HG03565 (cell line): ENCODE measurements around the gene PTPRG.
"Not testable (repeated sequence)": the region's sequence is repeated elsewhere in the genome, so short reads cannot be mapped to it uniquely, and the experiment has no call there.

ENCODE experiments used
- ATAC-seq: cut with Tn5 transposase; IDR thresholded peaks from one replicate; pipeline ENCODE4 v1.9.1; 2021; ENCODE audit warnings: mild to moderate bottlenecking, moderate library complexity; ENCODE audit not compliant: unreplicated experiment

PTPRG gene

DNA sequence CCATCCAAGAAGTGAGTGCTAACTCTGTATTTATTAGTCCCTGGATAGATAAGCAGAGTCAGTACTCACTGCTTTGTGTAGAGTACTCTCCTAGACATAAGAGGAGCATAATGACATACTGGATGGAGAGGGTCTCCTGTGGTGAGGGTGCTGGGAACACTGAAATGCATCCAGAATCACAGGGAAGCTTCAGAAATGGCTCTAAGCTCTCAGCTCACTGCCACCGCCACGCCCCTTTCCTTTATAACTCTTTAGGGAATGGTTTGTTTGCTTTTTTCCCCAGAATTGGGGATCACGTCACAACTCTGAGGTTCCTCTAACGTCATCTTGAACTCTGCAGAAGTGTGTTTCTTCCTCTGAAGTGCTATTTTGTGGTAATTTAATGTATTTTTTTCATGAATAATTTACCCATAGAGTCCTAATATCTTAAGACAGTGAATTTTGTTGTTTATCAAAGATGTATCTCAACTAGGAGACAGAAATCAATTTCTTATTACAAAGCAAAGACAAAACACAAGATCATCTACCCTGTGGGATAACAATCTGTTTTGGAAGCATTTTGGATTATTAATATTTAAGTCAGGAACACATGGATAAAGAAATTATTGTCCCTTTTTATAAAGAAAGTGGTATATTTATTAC, 154.6 kb downstream of the PTPRG start:
- no peak for ATAC-seq

DNA sequence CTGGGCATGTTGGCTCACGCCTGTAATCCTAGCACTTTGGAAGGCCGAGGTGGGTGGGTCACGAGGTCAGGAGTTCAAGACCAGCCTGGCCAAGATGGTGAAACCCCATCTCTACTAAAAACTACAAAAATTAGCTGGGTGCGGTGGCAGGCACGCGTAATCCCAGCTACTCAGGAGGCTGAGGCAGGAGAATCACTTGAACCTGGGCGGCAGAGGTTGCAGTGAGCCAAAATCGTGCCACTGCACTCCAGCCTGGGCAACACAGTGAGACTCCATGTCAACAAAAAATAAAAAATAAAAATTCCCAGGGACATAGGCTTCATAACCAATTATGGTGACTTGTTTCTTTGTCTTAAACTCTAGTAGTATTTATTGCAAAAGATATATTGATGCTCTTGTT, 155.3 kb downstream of the PTPRG start:
- ATAC-seq = not testable (repeated sequence)

DNA sequence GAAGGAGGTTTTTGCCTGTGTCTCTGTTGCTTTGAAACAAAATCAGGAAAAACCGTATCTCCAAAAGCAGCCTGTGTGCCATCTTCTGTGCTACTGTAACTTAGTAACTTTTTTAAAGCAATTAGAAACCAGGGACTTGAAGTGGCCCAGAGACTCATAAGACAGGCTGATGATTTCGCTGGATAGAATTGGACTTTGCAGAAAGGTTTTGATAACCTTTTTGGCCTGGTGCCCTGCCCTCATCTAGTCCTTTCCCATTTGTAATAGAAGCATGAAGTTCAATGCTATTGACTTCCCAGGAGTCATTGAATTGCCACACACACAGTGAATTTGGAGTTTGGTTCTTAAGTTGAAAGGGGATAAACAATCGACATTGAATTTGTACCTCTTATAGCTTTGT, 157.2 kb downstream of the PTPRG start:
- ATAC-seq = no peak

DNA sequence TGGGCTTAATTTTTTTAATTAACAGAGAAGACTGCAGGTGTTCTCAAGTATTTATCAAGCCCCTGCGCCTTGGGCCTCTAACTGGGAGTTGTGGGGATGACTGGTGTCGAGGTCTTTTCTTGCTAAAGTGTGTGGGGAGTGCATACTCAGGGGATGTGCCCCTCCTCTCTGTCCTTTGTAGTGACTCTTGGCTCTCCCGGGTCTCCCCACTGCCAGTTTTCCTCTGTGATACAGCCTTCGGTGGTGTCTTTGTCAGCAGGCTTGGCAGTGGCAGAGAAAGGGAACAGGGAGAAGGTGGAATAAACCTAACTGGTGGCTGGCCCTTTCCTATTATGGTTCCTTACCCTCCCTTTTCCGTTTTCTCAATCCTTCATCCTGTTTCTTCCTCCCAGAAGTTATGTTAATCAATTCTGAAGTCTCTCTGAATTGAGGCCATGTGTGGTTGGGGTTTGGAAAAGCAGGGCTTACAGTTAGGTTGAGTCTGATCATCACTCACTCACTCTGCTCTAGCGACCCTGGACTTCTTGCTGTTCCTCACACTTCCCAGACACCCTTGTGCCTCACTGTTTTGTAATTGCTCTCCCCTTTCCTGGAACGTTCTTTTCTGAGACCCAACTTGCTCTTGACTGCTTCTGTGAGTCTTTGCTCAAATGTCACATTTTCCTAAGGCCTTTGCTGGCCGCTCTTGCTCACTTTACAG, 158.1 kb downstream of the PTPRG start:
- no peak for ATAC-seq

DNA sequence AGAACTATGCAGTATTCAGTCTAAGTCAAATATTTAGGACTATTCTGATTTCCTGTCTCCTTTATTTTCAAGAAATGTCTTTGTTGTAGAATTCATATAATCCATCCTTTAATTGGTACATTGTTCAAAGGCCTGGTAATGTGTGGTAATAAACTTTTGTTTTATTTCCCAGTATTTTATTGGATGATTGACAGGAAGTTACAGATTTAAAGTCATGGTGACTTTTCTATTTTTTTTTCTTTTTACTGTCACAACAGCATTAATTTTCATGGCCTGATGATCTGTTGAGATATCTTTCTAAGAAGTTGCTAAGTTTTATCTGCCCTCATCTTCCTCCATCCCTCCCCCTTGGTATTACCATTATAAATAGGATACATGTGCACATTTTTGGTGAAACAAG, 161.7 kb downstream of the PTPRG start:
- no peak for ATAC-seq

DNA sequence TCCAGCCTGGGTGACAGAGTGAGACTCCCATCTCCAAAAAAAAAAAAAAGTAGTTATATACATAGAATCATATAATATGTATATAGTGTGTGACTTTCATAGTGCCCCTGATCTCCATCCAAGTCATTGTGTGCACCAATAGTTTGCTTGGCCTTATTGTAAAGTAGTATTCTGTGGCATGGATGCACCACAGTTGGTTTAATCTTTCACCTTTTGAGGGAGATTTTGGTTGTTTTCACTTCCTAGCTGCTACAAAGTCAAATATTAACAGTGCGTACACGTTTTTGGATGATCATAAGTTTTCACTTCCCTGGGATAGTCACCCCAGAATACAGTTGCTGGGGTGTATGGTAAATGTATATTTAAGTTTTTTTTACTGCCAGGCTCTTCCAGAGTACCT, 162.8 kb downstream of the PTPRG start:
- ATAC-seq = no peak

DNA sequence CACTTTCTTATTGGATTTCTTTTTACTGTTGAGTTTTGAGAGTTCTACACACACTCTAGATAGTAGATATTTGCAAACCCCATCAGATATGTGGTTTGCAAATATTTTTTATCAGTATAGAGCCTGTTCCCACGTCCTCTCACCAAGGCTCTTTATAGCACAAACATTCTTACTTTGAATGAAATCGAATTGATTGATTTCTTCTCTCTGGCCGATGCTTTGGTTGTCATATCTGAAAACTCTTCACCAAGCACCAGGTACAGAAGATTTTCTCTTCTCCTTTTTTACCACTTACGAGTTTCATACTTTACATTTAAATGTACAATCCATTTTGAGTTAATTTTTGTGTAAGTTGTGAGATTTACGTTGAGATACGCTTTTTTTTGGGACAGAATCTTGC, 163.4 kb downstream of the PTPRG start:
- ATAC-seq = no peak

DNA sequence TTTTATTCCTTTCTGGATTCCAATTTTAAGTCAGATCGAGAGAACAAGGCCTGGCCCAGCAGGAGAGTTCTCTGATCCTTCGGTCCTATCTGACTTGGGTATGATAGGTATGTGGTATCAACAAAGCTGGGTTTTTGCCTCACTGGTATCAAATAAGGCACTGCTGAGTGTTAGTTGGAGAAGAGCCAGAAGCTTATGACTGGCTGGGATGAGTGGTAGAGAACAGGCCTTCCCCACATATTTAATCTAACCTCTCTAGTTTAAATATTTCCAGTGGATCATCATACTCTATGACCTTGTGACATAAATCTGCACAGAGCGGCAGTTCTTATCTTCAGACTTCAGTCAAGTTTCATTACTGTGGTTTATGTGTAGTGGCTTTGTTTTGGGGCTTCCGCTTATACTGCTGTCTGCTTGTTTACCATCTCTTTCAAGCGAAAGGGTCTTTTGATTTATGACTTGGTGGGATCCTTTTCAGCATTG, 164.5 kb downstream of the PTPRG start:
- no peak for ATAC-seq

DNA sequence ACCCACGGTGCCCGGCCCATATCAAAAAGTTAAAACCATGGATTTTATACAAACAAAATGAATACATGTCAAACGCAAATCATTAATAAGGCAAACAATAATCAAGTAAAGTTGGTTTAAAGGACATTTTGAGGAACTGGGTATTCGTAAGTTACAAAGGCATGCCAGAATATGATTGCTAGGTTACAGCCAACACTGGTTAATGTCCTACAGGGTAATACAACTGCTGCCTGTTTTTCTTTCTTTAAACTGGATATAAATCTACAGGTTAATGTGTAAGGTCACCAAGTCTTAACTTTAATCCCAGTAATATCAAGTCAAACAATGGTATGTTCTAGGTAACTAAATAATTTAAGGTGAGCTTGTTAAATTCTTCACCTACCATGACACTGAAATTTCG, 166.1 kb downstream of the PTPRG start:
- no peak for ATAC-seq

DNA sequence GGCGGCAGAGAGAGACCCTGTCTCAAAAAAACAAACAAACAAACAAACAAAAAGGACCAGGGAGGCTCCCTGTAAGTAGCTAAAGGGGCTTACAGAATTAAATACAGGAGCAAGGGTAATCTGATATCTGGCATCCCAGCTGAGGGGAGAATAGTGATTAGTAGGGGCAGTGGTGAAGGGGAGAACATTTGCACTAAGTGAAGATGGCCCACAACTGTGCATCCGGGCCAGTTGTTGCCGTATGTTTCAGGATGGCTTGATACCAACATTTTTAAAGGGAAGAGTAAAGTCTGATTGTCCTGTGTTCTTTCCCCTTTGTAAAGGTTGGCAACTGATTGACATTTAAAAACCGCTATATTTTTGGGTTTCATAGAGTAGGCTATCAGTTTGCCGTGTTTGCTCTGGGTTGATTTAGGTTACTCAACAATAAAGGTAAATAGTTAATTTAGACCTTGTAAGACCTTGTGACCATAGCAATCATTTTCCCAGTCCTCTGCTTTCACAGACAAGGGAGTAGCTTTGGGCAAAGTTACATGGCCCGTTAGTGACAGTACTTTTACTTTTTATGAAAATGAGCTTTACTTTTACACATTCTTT, 167.8 kb downstream of the PTPRG start:
- no peak for ATAC-seq

DNA sequence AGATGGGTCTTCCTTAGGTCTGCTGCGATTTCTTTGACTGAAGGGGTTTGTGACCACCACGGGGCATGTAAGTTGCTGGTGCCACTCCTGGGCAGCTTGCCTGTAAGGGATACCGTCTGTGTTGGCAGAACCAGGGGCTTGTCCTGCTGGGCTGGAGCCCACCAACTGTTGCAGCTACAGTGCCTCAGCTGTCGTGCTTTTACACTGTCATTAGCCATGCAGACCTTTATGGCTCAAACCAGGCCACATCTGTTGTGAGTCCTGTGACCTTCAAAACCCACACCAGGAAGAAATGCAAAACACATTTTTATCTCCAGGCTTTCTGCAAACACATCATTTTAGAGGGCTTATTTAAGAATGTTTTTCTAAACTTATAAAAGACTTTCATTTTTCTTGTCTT, 168.7 kb downstream of the PTPRG start:
- no peak for ATAC-seq

DNA sequence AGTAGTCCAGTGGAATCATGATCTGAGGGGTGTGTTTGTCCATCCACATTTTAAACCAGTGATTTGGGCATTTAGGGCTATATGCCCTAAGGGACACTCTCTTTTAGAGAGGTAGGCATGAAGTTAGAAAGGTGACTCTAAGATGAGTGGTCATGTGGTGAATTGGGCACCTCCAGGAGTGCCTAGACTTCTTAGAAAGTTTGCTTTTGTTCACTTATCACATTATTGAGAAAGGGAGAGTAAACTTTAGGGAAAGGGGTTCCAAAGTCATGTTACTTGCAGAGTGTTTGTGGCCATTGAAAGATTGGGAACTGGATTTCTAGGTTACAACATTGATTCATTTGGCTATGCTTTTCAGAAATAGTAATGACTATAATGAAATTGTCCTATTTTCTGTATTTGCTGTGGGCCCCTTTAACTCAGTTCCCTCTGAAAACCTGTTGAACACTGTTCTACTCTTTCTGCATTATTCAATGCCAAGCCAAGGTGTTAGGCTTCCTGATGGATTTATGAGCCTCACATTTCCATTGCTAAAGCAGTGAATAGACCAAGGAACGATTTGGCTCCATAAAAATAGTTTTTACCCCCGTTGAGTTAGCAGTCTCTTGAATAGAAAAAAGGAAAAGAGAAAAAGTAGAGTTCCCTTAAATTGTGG, 169.3 kb downstream of the PTPRG start:
- ATAC-seq = no peak

DNA sequence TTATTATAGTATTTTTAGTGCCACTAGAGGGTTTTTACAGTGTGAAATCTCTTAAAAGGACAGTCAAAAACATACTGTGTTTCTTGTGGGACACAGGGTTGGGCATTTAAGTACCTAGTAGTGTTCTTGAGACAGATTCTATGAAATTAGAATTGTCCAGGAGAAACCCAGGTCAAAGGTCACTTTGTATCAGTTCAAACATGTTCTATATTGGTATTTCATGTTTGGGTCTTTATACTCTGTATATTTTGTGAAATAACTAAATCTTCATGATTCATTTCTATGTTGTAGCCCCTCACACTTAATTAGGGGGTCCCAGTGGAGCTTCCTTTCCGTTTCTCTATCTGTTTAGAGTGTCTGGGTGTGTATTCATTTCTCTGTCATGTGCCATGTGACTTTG, 171.6 kb downstream of the PTPRG start:
- ATAC-seq = no peak

DNA sequence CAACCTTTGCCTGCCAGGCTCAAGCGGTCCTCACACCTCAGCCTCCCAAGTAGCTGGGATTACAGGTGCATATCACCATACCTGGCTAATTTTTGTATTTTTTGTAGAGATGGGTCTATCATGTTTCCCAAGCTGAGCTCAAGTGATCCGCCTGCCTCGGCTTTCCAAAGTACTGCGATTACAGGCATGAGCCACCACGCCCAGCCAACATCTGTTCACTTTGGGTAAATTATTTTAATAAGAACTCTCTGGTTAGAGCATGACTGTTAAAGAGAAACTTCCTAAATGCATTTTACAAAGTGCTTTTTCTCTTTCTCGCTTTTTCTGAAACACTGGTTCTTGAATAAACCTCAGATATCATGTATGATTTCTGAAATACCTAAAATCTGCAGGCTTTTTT, 172.5 kb downstream of the PTPRG start:
- no peak for ATAC-seq

DNA sequence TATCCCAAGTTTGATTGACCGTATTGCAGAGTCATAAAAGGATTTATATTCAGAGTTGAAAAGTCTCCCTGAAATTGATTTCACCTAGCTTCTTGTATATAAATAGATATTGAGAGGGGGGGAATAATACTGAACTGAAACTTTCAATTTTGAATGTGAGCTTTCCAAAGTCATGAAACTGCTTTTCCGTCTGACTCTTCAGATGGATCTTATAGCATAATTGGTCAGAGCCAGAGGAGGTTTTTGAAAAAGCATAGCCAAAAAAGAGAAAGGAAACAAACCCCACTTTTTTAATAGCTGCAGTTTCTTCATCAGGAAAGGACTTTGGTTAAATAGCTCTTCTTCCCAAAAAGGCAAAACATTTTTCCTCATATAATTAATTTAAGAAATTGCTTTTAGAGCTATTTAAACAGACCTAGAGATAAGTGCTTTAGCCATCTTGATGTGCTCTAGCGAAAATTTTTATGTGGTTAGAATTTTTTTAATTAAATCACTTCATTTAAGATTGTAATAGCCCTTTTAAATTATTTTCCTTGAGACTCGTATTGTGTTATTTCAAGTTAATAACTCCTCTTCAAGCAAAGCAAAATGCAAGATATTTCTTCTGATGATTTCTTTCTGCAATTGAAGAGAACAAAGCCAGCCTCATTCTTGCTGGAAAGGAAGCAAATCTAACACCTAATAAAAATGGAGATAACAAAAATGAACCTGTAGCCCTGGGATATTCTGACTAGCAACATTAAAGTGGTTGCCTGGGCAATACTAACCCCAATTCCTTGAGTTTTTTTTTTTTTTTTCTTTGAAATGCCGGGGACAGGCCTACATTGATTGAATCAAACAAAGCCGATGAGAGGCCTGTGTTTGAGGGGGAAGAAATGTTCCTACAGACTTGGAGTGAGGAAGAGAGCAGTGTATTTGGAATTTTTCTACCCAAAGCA, 173.6 kb downstream of the PTPRG start:
- ATAC-seq = no peak

DNA sequence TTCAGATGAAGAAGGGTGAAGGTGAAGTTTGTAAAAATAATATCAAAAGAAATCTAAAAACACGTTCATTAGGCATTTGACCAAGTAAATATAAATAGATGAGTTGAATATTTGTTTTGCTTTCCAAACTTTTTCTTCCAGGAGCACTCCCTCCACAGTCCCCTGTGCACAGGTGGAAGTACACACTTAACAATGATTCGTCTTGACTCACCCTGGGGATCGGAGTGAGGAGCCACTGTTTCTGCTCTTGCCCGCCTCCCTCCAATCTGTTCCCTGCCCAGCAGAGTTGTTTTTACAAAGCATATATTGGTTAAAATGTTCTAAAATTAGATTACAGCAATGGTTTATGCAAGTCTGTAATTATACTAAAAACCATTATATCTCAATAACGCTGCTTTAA, 175.1 kb downstream of the PTPRG start:
- no peak for ATAC-seq

DNA sequence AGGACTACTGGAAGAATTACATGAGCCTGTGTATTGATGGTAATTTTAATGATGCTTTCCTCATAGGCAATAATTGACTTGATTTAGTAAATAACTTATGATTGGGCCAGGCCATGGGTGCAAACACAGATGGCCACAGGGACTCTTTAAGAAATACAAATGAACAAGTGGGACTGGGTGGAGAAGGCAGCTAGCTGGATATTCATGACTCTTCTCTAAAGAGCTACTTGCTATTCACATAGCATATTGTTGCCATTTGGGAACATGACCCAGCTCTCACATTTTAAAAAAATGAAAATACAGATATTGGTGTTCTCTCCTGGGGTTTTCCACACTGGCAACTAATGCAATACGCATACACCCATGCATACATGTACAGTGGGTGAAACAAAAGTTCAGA, 178.3 kb downstream of the PTPRG start:
- no peak for ATAC-seq

DNA sequence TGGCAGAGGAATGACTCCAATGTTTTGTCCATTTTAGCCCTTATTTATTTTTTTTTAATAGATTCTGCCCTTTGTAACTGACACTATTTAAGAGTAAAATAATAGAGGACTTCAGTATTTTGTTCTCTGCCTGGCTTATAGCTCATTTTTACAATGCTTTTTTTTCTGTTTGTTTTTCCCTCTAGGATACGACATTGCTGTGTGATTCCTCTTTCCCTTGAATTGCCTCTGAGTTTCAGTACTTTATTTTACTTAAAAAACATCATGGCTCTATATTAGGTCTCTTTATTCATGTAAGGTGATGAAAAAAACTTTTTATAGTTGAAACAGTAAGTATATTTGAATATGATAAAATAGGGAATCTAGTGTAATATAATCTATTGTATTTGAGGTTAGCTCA, 179.1 kb downstream of the PTPRG start:
- no peak for ATAC-seq

DNA sequence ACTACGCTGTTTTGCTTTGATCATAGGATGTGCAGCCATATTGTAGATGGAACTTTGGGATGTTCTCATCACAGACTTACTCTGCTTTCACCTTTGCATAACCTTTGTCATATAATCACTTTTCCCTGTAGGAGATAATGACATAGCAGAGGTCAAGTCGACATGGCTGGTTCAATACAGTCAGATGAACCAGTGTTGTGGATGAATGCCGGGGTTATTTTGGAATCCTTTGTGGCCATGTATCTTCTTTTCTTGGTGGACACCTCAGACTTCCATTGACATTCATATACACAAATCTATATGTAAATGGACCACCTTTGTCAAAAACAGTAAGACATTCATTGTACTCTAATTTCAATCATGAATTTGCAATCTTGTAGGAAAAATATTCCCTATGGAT, 180.2 kb downstream of the PTPRG start:
- no peak for ATAC-seq

DNA sequence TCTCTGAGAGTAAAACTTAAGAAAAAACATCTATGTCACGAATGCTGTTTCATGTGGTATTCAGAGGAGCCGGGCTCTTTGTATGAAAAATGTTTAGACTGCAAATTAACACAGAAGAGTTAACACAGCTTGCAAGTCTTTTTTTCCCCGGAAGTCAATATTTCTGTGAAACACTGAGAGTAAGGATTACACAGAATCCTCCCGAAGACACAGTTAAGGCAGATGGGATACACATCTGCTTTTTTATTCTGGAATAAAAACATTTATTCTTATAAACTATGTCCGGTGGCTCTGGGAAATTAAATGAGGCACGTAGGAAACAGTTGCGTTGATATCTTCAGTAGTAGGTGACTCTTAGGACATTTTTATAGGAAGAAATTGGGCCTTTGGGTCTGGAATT, 180.6 kb downstream of the PTPRG start:
- ATAC-seq = no peak

DNA sequence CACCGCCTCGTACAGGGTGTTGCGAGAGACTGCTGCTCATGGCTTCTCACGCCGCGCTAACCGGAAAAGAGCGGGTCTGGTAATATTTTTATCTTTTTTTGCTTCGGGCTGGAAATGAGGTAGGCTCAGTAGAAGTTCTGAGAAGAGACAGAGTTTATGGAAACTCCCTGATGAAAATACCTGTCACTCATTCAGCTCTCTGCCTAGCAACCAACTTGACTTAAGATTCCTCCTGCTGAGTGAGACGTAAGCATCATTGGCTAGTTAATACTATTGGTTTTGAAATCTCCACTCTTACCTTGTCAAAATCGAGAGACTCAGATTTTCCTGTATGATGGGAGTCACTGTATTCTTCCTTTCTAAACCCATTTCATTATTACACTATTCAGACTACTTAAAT, 181.7 kb downstream of the PTPRG start:
- no peak for ATAC-seq
